ENCODE measurements around the gene MELTF. TPM values are rescaled to one million over a fixed set of nuclear protein-coding genes. Genes with fewer than 3 reads are reported as not detected.

Gene MELTF
- total and polyA plus RNA-seq, 9 of the 15 experiments (the other 6 are each of a cell fraction or from before 2014, with no cell fraction given), result 0.35 to 10.5 (median 4.5) TPM

- TF ChIP-seq, protein P1, sequence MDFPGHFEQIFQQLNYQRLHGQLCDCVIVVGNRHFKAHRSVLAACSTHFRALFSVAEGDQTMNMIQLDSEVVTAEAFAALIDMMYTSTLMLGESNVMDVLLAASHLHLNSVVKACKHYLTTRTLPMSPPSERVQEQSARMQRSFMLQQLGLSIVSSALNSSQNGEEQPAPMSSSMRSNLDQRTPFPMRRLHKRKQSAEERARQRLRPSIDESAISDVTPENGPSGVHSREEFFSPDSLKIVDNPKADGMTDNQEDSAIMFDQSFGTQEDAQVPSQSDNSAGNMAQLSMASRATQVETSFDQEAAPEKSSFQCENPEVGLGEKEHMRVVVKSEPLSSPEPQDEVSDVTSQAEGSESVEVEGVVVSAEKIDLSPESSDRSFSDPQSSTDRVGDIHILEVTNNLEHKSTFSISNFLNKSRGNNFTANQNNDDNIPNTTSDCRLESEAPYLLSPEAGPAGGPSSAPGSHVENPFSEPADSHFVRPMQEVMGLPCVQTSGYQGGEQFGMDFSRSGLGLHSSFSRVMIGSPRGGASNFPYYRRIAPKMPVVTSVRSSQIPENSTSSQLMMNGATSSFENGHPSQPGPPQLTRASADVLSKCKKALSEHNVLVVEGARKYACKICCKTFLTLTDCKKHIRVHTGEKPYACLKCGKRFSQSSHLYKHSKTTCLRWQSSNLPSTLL (IDR thresholded peaks at IDR 0.05), result no peak
- TF ChIP-seq MYC (IDR thresholded peaks at IDR 0.05; ENCODE audit: low read depth, low read length) (peak; percentile 1; the same call in 1 of the 2 replicates), MYC (CRISPR knock-in tag; IDR thresholded peaks at IDR 0.05; ENCODE audit: borderline replicate concordance, low read depth) (peak; percentile 62; the same call in 1 of the 2 replicates), ZFP36 (IDR thresholded peaks at IDR 0.05; ENCODE audit: low read depth, low read length, partially characterized antibody) (no peak), ZNF280A (IDR thresholded peaks at IDR 0.05; ENCODE audit: low read depth, partially characterized antibody) (no peak), ZNF76 (CRISPR knock-in tag; IDR thresholded peaks at IDR 0.05; ENCODE audit: borderline replicate concordance) (peak; percentile 85), TFE3 (CRISPR knock-in tag; IDR thresholded peaks at IDR 0.05) (no peak), ZNF143 (CRISPR knock-in tag; IDR thresholded peaks at IDR 0.05) (no peak), JUND (IDR thresholded peaks at IDR 0.05; ENCODE audit: borderline replicate concordance, low read depth, low read length) (no peak), JUND (tag; IDR thresholded peaks at IDR 0.05; ENCODE audit: borderline replicate concordance, low read depth, low read length) (no peak), ARNT (IDR thresholded peaks at IDR 0.05) (no peak), SP2 (IDR thresholded peaks at IDR 0.05; ENCODE audit: extremely low read depth, low read depth, low read length, poor library complexity, severe bottlenecking) (no peak), SUPT5H (IDR thresholded peaks at IDR 0.05) (0 out of 2 replicates have a peak, but pooled peaks have one; percentile 24), ZNF655 (CRISPR knock-in tag; IDR thresholded peaks at IDR 0.05) (no peak), SMARCA5 (IDR thresholded peaks at IDR 0.05) (no peak), ZZZ3 (IDR thresholded peaks at IDR 0.05) (no peak), GMEB1 (CRISPR knock-in tag; IDR thresholded peaks at IDR 0.05) (peak; percentile 31; the same call in 1 of the 2 replicates), DMBX1 (CRISPR knock-in tag; IDR thresholded peaks at IDR 0.05; ENCODE audit: borderline replicate concordance) (peak; percentile 84)
- TF ChIP-seq, protein P2, sequence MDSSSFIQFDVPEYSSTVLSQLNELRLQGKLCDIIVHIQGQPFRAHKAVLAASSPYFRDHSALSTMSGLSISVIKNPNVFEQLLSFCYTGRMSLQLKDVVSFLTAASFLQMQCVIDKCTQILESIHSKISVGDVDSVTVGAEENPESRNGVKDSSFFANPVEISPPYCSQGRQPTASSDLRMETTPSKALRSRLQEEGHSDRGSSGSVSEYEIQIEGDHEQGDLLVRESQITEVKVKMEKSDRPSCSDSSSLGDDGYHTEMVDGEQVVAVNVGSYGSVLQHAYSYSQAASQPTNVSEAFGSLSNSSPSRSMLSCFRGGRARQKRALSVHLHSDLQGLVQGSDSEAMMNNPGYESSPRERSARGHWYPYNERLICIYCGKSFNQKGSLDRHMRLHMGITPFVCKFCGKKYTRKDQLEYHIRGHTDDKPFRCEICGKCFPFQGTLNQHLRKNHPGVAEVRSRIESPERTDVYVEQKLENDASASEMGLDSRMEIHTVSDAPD (CRISPR knock-in tag; IDR thresholded peaks at IDR 0.05), result no peak
Observed at GRCh38 chr3:196969134-196969659, 60.4 kb downstream of the MELTF start (continued).

Data from K562 (cell line).